CD4-positive, alpha-beta T cell treated with Interleukin-17A for 4 hours (primary cell): Measurements from ENCODE around the gene OR8U1.
"Not testable (repeated sequence)": the region's sequence is repeated elsewhere in the genome, so short reads cannot be mapped to it uniquely, and the experiment has no call there.

Source experiments
- DNase-seq: peaks from one replicate; pipeline ENCODE4 v3.0.0-alpha.2; 2020; ENCODE audit warnings: mixed read lengths

Gene OR8U1

DNA sequence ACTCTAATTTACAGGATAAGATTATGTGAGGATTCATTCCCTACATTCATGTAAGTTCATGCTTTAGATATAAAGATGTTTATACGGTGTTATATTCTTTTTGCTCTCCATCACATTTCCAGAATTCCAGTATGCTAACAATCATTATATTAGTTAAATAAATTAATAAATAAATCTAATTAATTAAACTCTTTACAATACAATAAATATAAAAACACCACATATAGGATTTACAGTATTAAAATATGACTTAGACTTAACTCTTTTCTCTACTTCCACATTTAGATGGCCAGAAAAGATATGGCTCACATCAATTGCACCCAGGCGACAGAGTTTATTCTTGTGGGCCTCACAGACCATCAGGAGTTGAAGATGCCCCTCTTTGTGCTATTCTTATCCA lies at the start of gene OR8U1:
TSS of gene OR8U1 (plus strand) at position 301 of the 400 bp plus-strand sequence. CDS start at position 301, 0 bp downstream.
- no peak for DNase-seq

DNA sequence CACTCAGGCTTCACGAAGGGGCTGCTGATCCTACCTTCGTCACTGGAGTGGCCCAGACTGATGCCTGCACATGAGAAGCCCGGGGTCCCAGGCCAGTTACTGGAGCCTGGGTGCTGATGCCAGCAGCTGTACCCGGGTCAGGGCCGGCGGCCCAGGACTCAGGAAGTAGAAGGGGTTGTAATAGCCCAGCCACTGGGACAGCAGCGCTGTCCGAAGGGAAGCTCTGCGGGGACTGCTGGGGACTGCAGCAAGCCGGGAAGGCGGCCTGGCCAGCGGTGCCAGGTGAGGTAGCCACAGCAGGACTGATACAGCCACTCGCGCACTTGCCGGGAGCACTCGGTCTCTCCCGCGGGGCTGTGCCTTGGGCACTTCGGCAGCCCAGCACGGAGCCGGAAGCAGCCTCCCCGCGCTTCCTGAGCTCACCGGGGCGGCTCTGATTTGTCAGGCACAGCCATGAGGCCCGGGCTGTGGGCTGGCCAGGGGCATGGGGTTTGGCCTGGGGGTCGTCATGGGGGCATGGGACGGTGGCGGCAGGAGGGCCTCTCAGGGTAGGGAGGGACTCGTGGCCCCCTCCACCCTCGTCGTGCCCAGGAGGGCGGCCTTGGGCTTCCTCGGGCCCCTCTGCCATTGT lies 43.4 kb upstream of the OR8U1 start:
- DNase-seq: no peak

DNA sequence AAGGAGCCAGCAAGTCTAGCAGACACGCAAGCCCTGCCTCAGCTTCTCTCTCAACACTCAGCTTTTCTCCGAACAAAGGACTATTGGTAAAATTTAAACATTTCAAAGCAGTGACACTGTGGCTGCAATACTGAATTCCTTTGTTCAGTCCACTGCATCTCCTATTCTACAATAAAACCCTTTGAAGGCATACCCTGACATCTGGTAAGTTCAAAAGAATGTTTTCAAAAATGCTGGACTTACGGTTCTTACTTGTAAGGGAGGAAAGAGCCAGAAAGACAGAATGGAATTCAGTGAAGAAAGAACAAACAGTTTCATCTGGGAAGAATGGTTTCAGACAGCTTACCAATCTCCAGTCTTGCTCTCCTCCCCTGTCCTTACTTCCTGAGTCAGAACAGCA lies 42.3 kb upstream of the OR8U1 start:
- DNase-seq: no peak

DNA sequence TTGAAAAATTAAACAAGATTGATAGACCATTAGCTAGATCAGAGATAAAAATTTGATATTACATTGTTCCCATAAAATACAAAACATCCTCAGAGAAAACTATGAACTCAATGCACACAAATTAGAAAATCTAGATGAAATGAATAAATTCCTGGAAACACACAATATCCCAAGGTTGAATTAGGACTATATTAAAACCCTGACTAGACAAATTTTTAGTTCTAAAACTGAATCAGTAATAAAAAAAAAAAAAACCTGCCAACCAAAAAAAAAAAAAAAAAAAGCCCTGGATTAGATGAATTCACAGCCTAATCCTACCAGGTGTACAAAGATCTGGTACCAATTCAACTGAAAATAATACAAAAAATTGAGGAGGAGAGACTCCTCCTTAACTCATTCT lies 35.1 kb upstream of the OR8U1 start:
- no peak for DNase-seq

DNA sequence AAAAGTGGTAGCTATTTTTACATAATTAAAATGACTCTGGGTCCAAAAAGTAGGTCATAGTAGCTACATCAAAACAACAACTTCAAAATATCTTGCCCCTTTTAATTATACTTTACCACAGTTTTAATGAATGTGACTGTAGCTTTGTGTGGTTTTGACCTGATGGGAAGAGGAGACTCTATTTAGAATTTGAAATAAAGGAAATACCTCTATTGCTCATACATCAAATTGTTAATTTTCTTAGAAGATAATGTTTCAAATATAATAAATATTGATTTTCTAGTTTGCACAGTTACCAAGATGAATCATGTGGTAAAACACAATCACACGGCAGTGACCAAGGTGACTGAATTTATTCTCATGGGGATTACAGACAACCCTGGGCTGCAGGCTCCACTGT lies 29.7 kb upstream of the OR8U1 start, which contains the start of gene OR8K1:
TSS of gene OR8K1 (plus strand) at position 301 of the 400 bp plus-strand sequence. CDS start at position 301, 0 bp downstream.
- no peak for DNase-seq

DNA sequence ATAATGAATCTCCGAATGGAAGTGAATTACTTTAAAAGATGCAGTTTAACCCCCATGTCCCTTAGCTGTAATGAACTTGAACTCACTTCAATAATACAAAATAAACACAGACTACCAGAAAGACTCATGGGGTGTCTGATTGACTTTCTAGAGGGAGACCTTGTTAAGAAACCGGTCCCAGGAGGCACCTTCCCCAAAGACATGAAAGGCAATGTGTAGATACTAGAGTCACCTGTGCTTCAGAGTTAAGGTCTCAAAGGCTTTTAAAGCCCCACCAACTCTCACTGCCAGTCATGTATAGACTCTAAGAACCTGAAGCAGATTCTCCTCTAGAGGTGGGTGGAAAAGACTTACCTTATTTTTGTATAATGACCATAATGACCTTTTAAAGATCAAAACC lies 21.4 kb upstream of the OR8U1 start, which contains the start of gene OR8J1:
TSS of gene OR8J1 (plus strand) at position 301 of the 400 bp plus-strand sequence. CDS start 5,956 bp downstream, outside the sequence.
- no peak for DNase-seq

DNA sequence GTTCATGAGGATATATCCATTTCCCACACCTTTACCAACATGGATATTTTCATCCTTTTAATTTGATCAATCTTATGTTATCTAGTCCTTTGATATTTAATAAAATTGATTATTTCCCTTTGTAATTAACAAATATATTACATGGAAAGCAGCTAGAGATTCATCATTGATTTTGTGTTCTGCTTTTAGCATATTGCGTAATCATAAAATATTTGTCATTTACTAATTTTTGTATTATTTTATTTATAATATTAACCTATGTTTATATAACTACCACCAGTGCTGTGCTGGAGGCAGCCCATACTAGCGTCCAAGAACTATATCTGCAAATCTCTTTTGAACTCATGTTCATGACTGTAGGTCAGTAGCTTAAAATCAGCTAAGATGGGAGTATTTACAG lies 4.7 kb downstream of the OR8U1 start:
- no peak for DNase-seq

DNA sequence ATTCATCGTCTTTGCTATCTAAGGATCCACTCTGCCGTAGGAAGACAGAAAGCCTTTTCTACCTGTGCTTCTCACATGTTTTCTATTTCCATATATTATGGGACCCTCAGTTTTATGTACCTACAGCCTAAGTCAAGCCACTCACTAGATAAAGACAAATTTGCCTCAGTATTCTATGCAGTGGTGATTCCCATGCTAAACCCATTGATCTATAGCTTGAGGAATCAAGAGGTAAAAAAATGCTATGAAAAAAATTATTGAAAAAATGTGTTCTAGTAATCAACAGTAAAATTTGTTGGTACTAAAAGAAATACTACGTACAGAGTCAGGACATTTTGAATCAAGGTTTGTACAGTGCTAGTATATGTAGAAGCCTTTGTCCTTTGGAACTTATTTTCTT lies 19.0 kb downstream of the OR8U1 start:
- no peak for DNase-seq

DNA sequence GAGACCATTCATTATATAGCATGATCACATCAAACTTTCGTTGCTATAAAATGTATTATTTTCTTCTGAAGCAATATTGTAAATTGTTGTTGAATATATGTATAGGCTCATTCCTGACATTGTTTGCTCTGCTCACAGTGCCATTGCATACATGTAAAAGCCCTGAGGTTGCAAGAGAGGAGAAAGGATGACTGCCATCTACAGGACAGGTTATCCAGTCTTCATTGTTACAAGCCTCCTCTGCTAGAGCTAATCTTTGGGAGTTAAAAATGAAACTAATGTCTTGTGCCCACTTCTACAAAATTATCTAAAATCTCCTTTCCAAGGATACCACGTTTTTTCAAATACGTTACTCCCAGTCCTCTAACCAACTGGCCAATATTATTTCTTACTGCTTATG lies 20.6 kb downstream of the OR8U1 start:
- no peak for DNase-seq

DNA sequence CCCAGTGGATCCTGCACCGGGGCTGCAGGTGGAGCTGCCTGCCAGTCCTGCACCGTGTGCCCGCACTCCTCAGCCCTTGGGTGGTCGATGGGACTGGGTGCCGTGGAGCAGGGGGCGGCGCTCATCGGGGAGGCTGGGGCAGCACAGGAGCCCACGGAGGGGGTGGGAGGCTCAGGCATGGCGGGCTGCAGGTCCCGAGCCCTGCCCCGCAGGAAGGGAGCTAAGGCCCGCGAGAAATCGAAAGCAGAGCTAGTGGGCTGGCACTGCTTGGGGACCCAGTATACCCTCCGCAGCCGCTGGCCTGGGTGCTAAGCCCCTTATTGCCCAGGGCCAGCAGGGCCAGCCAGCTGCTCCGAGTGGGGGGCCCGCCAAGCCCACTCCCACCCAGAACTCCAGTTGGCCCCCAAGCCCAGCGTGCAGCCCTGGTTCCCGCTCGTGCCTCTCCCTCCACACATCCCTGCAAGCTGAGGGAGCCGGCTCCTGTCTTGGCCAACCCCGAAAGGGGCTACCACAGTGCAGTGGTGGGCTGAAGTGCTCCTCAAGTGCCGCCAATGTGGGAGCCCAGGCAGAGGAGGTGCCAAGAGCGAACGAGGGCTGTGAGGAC lies 26.5 kb downstream of the OR8U1 start:
- DNase-seq: not testable (repeated sequence)

DNA sequence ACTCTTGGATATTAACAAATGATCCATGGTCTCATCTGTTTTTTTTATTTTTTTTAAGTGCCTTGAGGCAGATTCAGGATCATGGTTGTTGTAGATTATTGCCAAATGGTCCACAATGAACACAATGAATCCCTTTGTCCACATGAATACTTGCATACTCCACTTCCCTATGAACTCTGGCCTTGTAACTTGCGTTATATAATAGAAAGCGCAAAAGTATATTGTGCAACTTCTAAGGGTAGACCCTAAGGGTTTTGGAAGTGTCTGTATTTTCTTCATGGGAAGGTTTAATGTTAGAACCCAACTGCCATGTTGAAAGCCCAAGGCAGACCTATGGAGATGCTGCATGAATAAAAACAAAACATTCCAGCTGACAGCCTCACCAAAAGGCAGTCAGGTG lies 29.0 kb downstream of the OR8U1 start:
- DNase-seq: no peak

DNA sequence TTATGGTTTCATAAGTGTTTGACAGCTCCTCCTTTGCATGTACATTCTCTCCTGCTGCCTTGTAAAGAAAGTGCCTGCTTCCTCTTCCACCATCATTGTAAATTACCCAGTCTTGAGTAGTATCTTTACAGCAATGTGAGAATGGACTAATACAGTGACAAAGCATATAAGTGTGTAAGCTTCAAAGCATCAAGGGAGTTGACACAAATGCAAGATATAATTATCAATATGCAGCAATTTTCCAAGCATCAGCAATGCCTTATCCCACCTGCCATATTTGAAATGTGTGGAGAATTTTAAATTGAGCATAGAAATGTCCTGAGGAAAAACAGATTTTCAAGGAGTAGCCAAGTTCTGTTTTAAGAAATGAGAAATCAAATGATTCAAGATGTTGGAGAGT lies 35.4 kb downstream of the OR8U1 start:
- DNase-seq: no peak

DNA sequence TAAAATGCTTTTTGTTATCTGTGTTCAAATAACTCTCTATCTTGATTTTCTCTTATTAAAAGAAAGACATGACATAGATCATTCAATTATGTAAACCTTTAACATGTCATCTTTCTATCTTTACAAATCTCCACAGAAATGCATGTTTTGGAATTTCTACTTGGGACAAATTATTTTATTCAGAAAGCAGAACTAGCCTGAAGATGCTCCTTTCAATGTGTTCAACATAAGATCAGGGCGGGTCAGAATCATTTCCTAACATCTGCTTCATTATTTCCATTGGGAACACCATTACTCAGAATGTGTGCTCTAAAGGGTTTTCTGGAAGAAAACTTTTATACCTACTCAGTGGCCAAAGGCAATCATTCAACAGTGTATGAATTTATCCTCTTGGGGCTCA lies 37.0 kb downstream of the OR8U1 start, which contains the start of gene OR5AL1:
TSS of gene OR5AL1 (plus strand) at position 301 of the 400 bp plus-strand sequence.
- DNase-seq: no peak
